K562 (cell line): Measurements from ENCODE around the gene ARF1.

Experiments
- CTCF ChIP-seq, 3 experiments: IDR thresholded peaks in 2 of 3; conservative IDR thresholded peaks in 1 of 3; 2 replicates each; pipeline ENCODE4 v1.5.1; 2011 to 2012; ENCODE audit warnings: low read length in 3 of 3, mild to moderate bottlenecking in 3 of 3, control low read depth in 2 of 3, improper control_type of control experiment in 1 of 3, inconsistent platforms in 1 of 3, low read depth in 1 of 3, mixed read lengths in 1 of 3, moderate library complexity in 1 of 3; ENCODE audit not compliant: insufficient read depth in 2 of 3
- EZH2 ChIP-seq: IDR thresholded peaks from 2 replicates; pipeline ENCODE4 v1.6.1; 2012; ENCODE audit warnings: low read depth, mild to moderate bottlenecking, inconsistent platforms, low read length, borderline replicate concordance
- MNT ChIP-seq, 2 experiments: fragments of 450-650 bp; conservative IDR thresholded peaks; 2 replicates each; pipeline ENCODE4 v1.6.1; 2017; ENCODE audit warnings: mild to moderate bottlenecking in 2 of 2, moderate library complexity in 2 of 2
- POLR2A ChIP-seq: fragments of 450-650 bp; conservative IDR thresholded peaks from 2 replicates; pipeline ENCODE4 v1.6.1; 2016
- SP2 ChIP-seq: IDR thresholded peaks from 2 replicates; pipeline ENCODE4 v1.6.1; 2011; ENCODE audit warnings: mild to moderate bottlenecking, low read depth, low read length, moderate library complexity; ENCODE audit not compliant: poor library complexity, severe bottlenecking; ENCODE audit errors: extremely low read depth
- ZNF174 ChIP-seq: fragments of 250-450 bp; sonication (Bioruptor Pico); IDR thresholded peaks from 2 replicates; pipeline ENCODE4 v1.4.0; 2020; ENCODE audit warnings: mild to moderate bottlenecking
- ZNF76 ChIP-seq: fragments of 250-450 bp; sonication (Bioruptor Pico); IDR thresholded peaks from 2 replicates; pipeline ENCODE4 v1.4.0; 2020; ENCODE audit warnings: mild to moderate bottlenecking, moderate library complexity, borderline replicate concordance
- ZNF830 ChIP-seq: fragments of 250-450 bp; sonication (Bioruptor Pico); IDR thresholded peaks from 2 replicates; pipeline ENCODE4 v1.5.0; 2021; ENCODE audit warnings: mild to moderate bottlenecking

DNA sequence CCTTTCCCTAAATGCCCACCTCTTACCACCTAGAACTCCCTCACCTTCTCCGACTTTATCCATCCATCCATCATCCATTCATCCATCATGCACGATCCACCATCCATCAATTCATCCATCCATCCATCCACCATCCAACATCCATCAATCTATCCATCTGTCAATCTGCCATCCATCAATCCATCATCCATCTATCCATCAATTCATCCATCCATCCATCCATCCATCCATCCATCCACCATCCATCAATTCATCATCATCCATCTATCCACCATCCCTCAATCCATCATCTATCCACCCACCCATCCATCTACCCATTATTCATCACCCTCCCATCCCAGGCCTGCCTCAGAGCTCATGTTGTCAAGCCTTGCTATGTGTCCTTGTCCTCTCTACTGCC is 41.2 kb upstream of the ARF1 start:
- TF ChIP-seq ZNF76 (CRISPR knock-in tag) = no peak
- TF ChIP-seq SP2 = no peak
- no peak for TF ChIP-seq ZNF830
- TF ChIP-seq ZNF174 (CRISPR knock-in tag) = no peak
- no peak for TF ChIP-seq CTCF (IDR thresholded peaks at IDR 0.05 in 2 of 3, conservative IDR thresholded peaks at IDR 0.05 in 1 of 3; ENCODE audit: insufficient read depth in 2 of 3, low read depth in 1 of 3, low read length in 3 of 3)
- TF ChIP-seq EZH2 = no peak
- no peak for TF ChIP-seq POLR2A
- no peak for TF ChIP-seq MNT (conservative IDR thresholded peaks at IDR 0.05)
